A549 (cell line): Measurements from ENCODE around the gene IFITM10. TPM values are rescaled to one million over a fixed set of nuclear protein-coding genes. Genes with fewer than 3 reads are reported as not detected.

ENCODE experiments used
- ATAC-seq, 2 experiments: fragments of 200-7000 bp in 1 of 2; fragments of >200 bp in 1 of 2; cut with Nextera tagmentation in 1 of 2; cut with Tn5 transposase in 1 of 2; 3 replicates each; pipeline versions ENCODE4 v1.8.0 to v1.9.1; 2018 to 2020; ENCODE audit warnings: mild to moderate bottlenecking in 1 of 2, moderate library complexity in 1 of 2
- CTCF ChIA-PET: fragments of 300-600 bp; sonication (Branson Sonifier 250); formaldehyde crosslinking; extraction: SDS; loops from one replicate; lab custom pipeline; 2021; ENCODE audit warnings: antibody characterized with exemption, inconsistent platforms; lab: Yijun Ruan, JAX
- POLR2A ChIA-PET: fragments of 350-600 bp; formaldehyde crosslinking; extraction: SDS; loops from one replicate; lab custom pipeline; 2021; ENCODE audit warnings: antibody characterized with exemption, inconsistent platforms; lab: Yijun Ruan, JAX
- DNase-seq, 2 experiments: peaks; one replicate each; pipeline versions ENCODE4 v3.0.0 to v3.0.0-alpha.2; 2011 to 2016; ENCODE audit warnings: low read depth in 1 of 2, low spot score in 1 of 2
- FAIRE-seq: peaks from 2 replicates; lab custom pipeline; 2011; peaks lifted over from hg19 to GRCh38; lab: Jason Lieb, UNC
- H3K27ac ChIP-seq, 2 experiments: fragments of >200 bp; sonication (Bioruptor Twin); formaldehyde crosslinking; 3 replicates each; pipeline ENCODE4 v1.5.1; 2016 to 2017
- H3K4me1 ChIP-seq: fragments of >200 bp; sonication (Bioruptor Twin); formaldehyde crosslinking; 3 replicates; pipeline ENCODE4 v1.6.1; 2016
- H3K4me2 ChIP-seq: fragments of >200 bp; sonication (Bioruptor Twin); formaldehyde crosslinking; 3 replicates; pipeline ENCODE4 v1.6.1; 2016
- H3K4me3 ChIP-seq: fragments of >200 bp; sonication (Bioruptor Twin); formaldehyde crosslinking; 3 replicates; pipeline ENCODE4 v1.5.1; 2016
- H3K9me3 ChIP-seq: fragments of >200 bp; sonication (Bioruptor Twin); formaldehyde crosslinking; 3 replicates; pipeline ENCODE4 v1.6.1; 2016
- BCL3 ChIP-seq: fragments of >200 bp; sonication (Bioruptor Twin); formaldehyde crosslinking; IDR thresholded peaks from 3 replicates; pipeline ENCODE4 v1.6.1; 2016
- CBX8 ChIP-seq: fragments of 200-600 bp; sonication (generic); IDR thresholded peaks from 2 replicates; pipeline ENCODE4 v1.6.1; 2016
- CEBPB ChIP-seq, 2 experiments: fragments of >200 bp in 1 of 2; sonication (Bioruptor Twin) in 1 of 2; formaldehyde crosslinking in 1 of 2; IDR thresholded peaks; 2 replicates each; pipeline ENCODE4 v1.6.1; 2012 to 2016
- E2F6 ChIP-seq: IDR thresholded peaks from 2 replicates; pipeline ENCODE4 v1.6.1; 2012; ENCODE audit warnings: low read depth, borderline replicate concordance
- FOSB ChIP-seq: fragments of 250-450 bp; sonication (Bioruptor Pico); IDR thresholded peaks from 2 replicates; pipeline ENCODE4 v1.5.0; 2020; ENCODE audit warnings: mild to moderate bottlenecking, moderate library complexity
- FOSL2 ChIP-seq, 2 experiments: fragments of 450-650 bp in 1 of 2; fragments of >200 bp in 1 of 2; sonication (Bioruptor Twin) in 1 of 2; formaldehyde crosslinking; IDR thresholded peaks; 2 replicates each; pipeline versions ENCODE4 v1.5.0 to v1.6.1; 2016 to 2020; ENCODE audit warnings: mild to moderate bottlenecking in 1 of 2, moderate library complexity in 1 of 2
- HEYL ChIP-seq: fragments of 250-450 bp; sonication (Bioruptor Pico); IDR thresholded peaks from 2 replicates; pipeline ENCODE4 v1.8.0; 2021; ENCODE audit warnings: mild to moderate bottlenecking, moderate library complexity
- JUN ChIP-seq, 2 experiments: fragments of >200 bp; sonication (Bioruptor Twin); formaldehyde crosslinking; IDR thresholded peaks; 2 replicates in 1 of 2; 3 replicates in 1 of 2; pipeline ENCODE4 v1.6.1; 2016 to 2017
- KDM5A ChIP-seq: fragments of 200-600 bp; sonication (generic); IDR thresholded peaks from 2 replicates; pipeline ENCODE4 v1.6.1; 2016; ENCODE audit warnings: antibody characterized with exemption, mild to moderate bottlenecking
- NR3C1 ChIP-seq: fragments of >200 bp; sonication (Bioruptor Twin); formaldehyde crosslinking; IDR thresholded peaks from 3 replicates; pipeline ENCODE4 v1.6.1; 2017
- POLR2A ChIP-seq: IDR thresholded peaks from 2 replicates; pipeline ENCODE4 v1.6.1; 2012; ENCODE audit warnings: mild to moderate bottlenecking, low read length
- POLR2AphosphoS2 ChIP-seq: conservative IDR thresholded peaks from 2 replicates; pipeline ENCODE4 v1.6.1; 2012; ENCODE audit warnings: low read length, improper control_type of control experiment, inconsistent platforms
- RAD21 ChIP-seq, 2 experiments: fragments of >200 bp in 1 of 2; sonication (Bioruptor Twin) in 1 of 2; formaldehyde crosslinking in 1 of 2; IDR thresholded peaks in 1 of 2; conservative IDR thresholded peaks in 1 of 2; 2 replicates in 1 of 2; 3 replicates in 1 of 2; pipeline ENCODE4 v1.6.1; 2012 to 2018; ENCODE audit warnings: inconsistent platforms in 1 of 2
- RCOR1 ChIP-seq: fragments of 150-350 bp; IDR thresholded peaks from 2 replicates; pipeline ENCODE4 v1.6.1; 2014; ENCODE audit warnings: antibody characterized with exemption, low read length, low read depth
- TFCP2L1 ChIP-seq: fragments of 250-450 bp; sonication (Bioruptor Pico); IDR thresholded peaks from 2 replicates; pipeline ENCODE4 v1.5.0; 2021; ENCODE audit warnings: mild to moderate bottlenecking
- ZC3H11A ChIP-seq: fragments of 450-650 bp; IDR thresholded peaks from 2 replicates; pipeline ENCODE4 v1.6.1; 2014; ENCODE audit warnings: antibody characterized with exemption, mild to moderate bottlenecking
- ZFP36 ChIP-seq: fragments of 450-650 bp; IDR thresholded peaks from 2 replicates; pipeline ENCODE4 v1.6.1; 2014; ENCODE audit warnings: borderline replicate concordance; ENCODE audit not compliant: partially characterized antibody
- ZNF302 ChIP-seq: fragments of 250-450 bp; sonication (Bioruptor Pico); IDR thresholded peaks from 2 replicates; pipeline ENCODE4 v1.9.0; 2021; ENCODE audit warnings: inconsistent platforms, mild to moderate bottlenecking, moderate library complexity
- WGBS: methylation state at CpG from one replicate; pipeline ENCODE4 v1.1.6; 2017; ENCODE audit errors: missing lambda C conversion rate; 5-methylcytosine and 5-hydroxymethylcytosine counted together
- polyA plus RNA-seq, 4 experiments: library from polyadenylated mRNA; depleted of rRNA in 3 of 4; stranded (reverse); fragments of >200 nt; fragmentation: RNase III in 1 of 4; extraction: RNeasy Plus Mini Kit Qiagen cat#74134 plus additional on column Dnase treatment in 1 of 4; gene quantifications; 2 replicates in 3 of 4; 3 replicates in 1 of 4; pipeline ENCODE4 v1.2.3, GENCODE V29; 2011 to 2017

Gene IFITM10
- polyA plus RNA-seq, 2 of the 4 experiments (the other 2 are of a cell fraction) = 0.28 to 0.67 TPM

GRCh38 chr11:1777737-1778136 lies 27.3 kb upstream of the IFITM10 start:
- H3K4me2 ChIP-seq = no peak overlapping the region
- peaks cover 39% of the 10 kb centered on the region for H3K4me1 ChIP-seq
- H3K4me3 ChIP-seq = no peak overlapping the region
- FAIRE-seq (no peak), DNase-seq (no peak), ATAC-seq (no peak)
- H3K9me3 ChIP-seq = no peaks in the 10 kb centered on the region
- H3K27ac ChIP-seq = peak overlapping the region; percentile 19 to 75; a peak in 4 of 6 replicates
- whole genome bisulfite sequencing = 90% methylated on average over 2 of the region's 2 CpGs
- POLR2A ChIA-PET = no interaction called here
- no peak for TF ChIP-seq ZFP36
- no peak for TF ChIP-seq POLR2A
- no peak for TF ChIP-seq ZC3H11A
- no peak for TF ChIP-seq BCL3
- CTCF ChIA-PET = interaction anchor here (0.8 to 2.4 kb wide), 4 partner anchors 12 to 105 kb away, joined by 3 to 13 read pairs (median 6); partner anchors contain the start of gene CTSD

- ChIA-PET POLR2A (no interaction called here), CTCF (interaction anchor here (0.8 to 2.4 kb wide), 5 partner anchors 12 to 105 kb away, joined by 3 to 13 read pairs (median 5); partner anchors contain the start of gene CTSD)
- no peaks in the 10 kb centered on the region for H3K9me3 ChIP-seq
- no peak overlapping the region for H3K4me2 ChIP-seq
- FAIRE-seq (no peak), DNase-seq (no peak), ATAC-seq (no peak)
- H3K4me3 ChIP-seq = no peak overlapping the region
- H3K4me1 ChIP-seq = peaks cover 37% of the 10 kb centered on the region
- H3K27ac ChIP-seq = peak overlapping the region in 1 of 2 experiments; percentile 75; a peak in 4 of 6 replicates
- WGBS = 78% methylated on average over 4 of the region's 5 CpGs
- TF ChIP-seq FOSB (CRISPR knock-in tag) = no peak
- TF ChIP-seq FOSL2 (IDR thresholded peaks at IDR 0.05) = no peak
- TF ChIP-seq FOSL2 (CRISPR knock-in tag; IDR thresholded peaks at IDR 0.05) = no peak
- no peak for TF ChIP-seq CBX8
- no peak for TF ChIP-seq HEYL (CRISPR knock-in tag)
- TF ChIP-seq CEBPB (IDR thresholded peaks at IDR 0.05) = no peak
- no peak for TF ChIP-seq E2F6
- TF ChIP-seq RAD21 (conservative IDR thresholded peaks at IDR 0.05 in 1 of 2, IDR thresholded peaks at IDR 0.05 in 1 of 2) = no peak
- TF ChIP-seq JUN (IDR thresholded peaks at IDR 0.05) = no peak
- no peak for TF ChIP-seq TFCP2L1 (CRISPR knock-in tag)
Measured at GRCh38 chr11:1776944-1777715, 26.7 kb upstream of the IFITM10 start.

- ATAC-seq (no peak), FAIRE-seq (no peak), DNase-seq (no peak)
- Histone ChIP-seq H3K4me1 (peaks cover 38% of the 10 kb centered on the region), H3K27ac (peak overlapping the region in 1 of 2 experiments; percentile 75; a peak in 4 of 6 replicates), H3K4me2 (no peak overlapping the region), H3K9me3 (no peaks in the 10 kb centered on the region), H3K4me3 (no peak overlapping the region)
- TF ChIP-seq RCOR1 (no peak), NR3C1 (no peak), ZC3H11A (no peak), FOSL2 (IDR thresholded peaks at IDR 0.05) (no peak), FOSL2 (CRISPR knock-in tag; IDR thresholded peaks at IDR 0.05) (no peak), POLR2AphosphoS2 (no peak), KDM5A (no peak), RAD21 (conservative IDR thresholded peaks at IDR 0.05 in 1 of 2, IDR thresholded peaks at IDR 0.05 in 1 of 2) (no peak), ZNF302 (CRISPR knock-in tag) (no peak), JUN (IDR thresholded peaks at IDR 0.05) (no peak)
- POLR2A ChIA-PET = no interaction called here
- CTCF ChIA-PET = interaction anchor here (1.1 to 2.4 kb wide), 2 partner anchors 56 to 82 kb away, joined by 5 to 13 read pairs; no protein-coding TSS in a partner anchor
- WGBS = 85% methylated on average over 11 of the region's 11 CpGs
Measured at GRCh38 chr11:1776331-1776851, 26.0 kb upstream of the IFITM10 start.
